ENCODE results near the gene SEZ6L.

SEZ6L gene

DNA sequence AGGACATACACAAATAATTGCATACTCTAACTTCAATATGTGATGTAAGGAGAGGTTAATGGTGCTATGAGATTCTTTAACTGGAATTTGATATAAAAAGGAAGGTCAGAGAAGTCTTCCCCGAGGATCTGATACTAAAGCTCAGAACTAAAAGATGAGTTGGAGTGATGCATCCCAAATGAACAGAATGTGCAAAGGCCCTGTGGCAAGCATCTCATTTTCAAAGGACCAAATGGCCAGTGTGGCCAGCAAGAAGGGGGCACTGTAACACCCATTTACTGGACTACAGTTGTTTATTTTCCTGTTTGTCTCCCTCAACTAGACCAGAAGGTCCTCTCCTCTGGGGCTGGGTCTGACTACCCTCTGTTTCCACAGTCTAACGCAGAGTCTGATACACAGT, 144.9 kb downstream of the SEZ6L start:
- TF ChIP-seq, protein P1, sequence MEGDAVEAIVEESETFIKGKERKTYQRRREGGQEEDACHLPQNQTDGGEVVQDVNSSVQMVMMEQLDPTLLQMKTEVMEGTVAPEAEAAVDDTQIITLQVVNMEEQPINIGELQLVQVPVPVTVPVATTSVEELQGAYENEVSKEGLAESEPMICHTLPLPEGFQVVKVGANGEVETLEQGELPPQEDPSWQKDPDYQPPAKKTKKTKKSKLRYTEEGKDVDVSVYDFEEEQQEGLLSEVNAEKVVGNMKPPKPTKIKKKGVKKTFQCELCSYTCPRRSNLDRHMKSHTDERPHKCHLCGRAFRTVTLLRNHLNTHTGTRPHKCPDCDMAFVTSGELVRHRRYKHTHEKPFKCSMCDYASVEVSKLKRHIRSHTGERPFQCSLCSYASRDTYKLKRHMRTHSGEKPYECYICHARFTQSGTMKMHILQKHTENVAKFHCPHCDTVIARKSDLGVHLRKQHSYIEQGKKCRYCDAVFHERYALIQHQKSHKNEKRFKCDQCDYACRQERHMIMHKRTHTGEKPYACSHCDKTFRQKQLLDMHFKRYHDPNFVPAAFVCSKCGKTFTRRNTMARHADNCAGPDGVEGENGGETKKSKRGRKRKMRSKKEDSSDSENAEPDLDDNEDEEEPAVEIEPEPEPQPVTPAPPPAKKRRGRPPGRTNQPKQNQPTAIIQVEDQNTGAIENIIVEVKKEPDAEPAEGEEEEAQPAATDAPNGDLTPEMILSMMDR (IDR thresholded peaks at IDR 0.05; ENCODE audit: extremely low read depth, insufficient read depth, missing control alignments) = no peak
- in situ Hi-C loops (cut with MboI; ENCODE audit: low pct_unique_long_range_greater_than_20kb, low sequenced_read_pairs, unreplicated experiment) = loop anchor here (25.0 kb wide), 1 partner anchor 202 kb away; no protein-coding TSS in a partner anchor

DNA sequence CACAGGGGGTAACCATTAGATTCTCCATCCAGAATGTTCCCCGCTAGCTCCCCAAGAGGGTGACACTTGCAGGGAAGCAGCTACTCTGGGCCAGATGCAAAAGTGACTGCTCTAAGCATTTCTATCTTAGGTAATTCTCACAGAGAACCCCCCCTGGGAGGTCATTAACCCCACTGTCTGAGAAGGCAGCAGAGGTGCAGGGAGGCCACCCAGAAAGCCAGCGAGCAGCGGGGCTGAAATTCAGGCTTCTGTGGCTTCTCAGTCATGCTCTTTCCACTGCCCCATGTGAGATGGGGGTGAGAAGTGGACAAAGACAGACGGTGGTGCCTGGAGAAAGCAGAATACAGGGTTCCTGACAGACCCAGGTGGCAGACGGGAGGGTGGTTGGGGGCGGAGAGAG, 145.4 kb downstream of the SEZ6L start:
- no peak for DNase-seq (ENCODE audit: low spot score)
- TF ChIP-seq, protein P1 (IDR thresholded peaks at IDR 0.05; ENCODE audit: extremely low read depth, insufficient read depth, missing control alignments) = no peak
- in situ Hi-C loops (cut with MboI; ENCODE audit: low pct_unique_long_range_greater_than_20kb, low sequenced_read_pairs, unreplicated experiment) = loop anchor here (25.0 kb wide), 1 partner anchor 202 kb away; no protein-coding TSS in a partner anchor

More for the DNA sequence above, 144.9 kb downstream of the SEZ6L start:
- DNase-seq (ENCODE audit: low spot score) = no peak

DNA sequence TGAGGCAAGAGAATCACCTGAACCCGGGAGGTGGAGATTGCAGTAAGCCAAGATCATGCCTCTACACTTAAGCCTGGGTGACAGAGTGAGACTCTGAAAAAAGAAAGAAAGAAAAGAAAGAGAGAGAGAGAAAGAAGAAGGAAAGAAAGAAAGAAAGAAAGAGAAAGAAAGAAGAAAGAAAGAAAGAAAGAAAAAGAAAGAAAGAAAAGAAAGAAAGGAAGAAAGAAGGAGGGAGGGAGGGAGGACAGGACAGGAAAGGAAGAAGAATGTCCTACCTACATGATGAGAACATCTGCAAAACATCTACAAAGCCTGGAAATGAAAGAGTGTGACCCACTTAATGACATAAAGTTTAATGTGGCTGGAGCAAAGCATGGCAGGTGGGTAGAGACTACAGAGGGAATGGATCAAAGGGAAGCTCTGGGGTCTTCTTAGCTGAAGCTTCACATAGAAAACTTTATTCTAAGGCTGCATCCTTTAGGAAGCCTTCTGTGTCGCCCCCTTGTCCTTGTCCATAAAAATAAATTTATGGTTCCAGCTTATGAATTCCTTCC, 147.5 kb downstream of the SEZ6L start:
- in situ Hi-C loops (cut with MboI; ENCODE audit: low pct_unique_long_range_greater_than_20kb, low sequenced_read_pairs, unreplicated experiment) = loop anchor here (25.0 kb wide), 1 partner anchor 205 kb away; no protein-coding TSS in a partner anchor
- TF ChIP-seq, protein P1 (IDR thresholded peaks at IDR 0.05; ENCODE audit: extremely low read depth, insufficient read depth, missing control alignments) = no peak
- DNase-seq (ENCODE audit: low spot score) = no peak

DNA sequence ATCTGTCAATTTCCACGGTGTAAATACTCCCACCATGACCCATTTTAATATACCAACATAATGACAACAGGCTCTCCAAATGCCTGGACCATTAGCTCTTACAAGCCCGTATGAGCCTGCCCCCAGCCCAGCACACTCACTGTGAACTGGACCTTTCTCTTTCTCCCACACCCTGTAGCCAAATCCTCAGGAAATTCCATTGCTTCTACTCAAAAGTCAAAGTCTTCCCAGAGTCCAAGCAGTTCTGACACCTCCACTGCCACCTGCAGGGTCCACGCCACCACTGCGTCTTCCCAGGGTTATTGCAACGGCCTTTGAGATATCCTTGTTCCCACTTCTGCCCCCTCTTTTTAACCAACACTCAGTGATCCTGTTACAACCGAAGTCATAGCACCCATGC, 149.7 kb downstream of the SEZ6L start:
- DNase-seq (ENCODE audit: low spot score) = no peak
- in situ Hi-C loops (cut with MboI; ENCODE audit: low pct_unique_long_range_greater_than_20kb, low sequenced_read_pairs, unreplicated experiment) = loop anchor here (25.0 kb wide), 1 partner anchor 207 kb away; no protein-coding TSS in a partner anchor
- TF ChIP-seq, protein P1 (IDR thresholded peaks at IDR 0.05; ENCODE audit: extremely low read depth, insufficient read depth, missing control alignments) = peak; percentile 37

DNA sequence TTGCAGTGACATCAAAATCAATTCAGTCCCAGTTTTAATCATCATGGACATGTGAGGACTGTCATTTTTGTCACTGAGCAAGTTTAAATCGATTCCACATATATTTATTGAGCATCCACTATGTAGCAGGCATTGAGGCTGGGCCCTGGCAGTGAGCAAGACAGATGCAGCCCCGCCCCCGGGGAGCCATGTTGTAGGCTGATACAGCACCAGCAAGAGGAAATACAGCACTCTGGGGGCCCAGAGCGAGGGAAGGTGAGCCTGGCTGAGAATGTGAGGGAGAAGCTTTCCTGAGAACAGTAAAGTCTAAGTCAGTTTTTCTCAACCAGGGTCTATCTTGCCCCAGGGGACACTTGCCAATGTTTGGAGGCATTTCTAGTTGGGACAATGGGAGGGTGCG, 151.2 kb downstream of the SEZ6L start:
- DNase-seq (ENCODE audit: low spot score) = no peak
- TF ChIP-seq, protein P1 (IDR thresholded peaks at IDR 0.05; ENCODE audit: extremely low read depth, insufficient read depth, missing control alignments) = no peak
- in situ Hi-C loops (cut with MboI; ENCODE audit: low pct_unique_long_range_greater_than_20kb, low sequenced_read_pairs, unreplicated experiment) = loop anchor here (25.0 kb wide), 1 partner anchor 208 kb away; no protein-coding TSS in a partner anchor

DNA sequence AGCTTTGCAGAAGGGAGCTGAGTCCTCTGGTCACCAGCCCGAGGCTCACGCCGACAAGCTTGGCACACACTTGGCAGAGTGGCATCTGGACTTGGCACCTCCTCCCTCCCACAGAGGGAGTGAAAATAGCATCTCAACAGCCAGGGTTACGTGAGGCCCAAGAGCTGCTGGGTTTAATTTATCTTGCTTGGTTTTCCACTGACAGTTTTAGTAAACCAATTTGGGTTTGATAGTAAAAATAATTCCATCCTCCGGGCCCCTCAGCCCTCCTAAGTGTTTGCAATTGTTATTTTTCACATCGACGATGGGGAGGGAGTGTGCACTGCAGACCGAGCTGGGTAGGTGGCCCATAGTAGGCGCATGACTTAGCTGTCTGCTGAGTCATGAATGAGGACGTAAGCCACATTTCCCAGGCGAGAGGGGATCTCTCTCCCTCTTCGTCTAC, 152.2 kb downstream of the SEZ6L start:
- DNase-seq (ENCODE audit: low spot score) = no peak
- TF ChIP-seq, protein P1 (IDR thresholded peaks at IDR 0.05; ENCODE audit: extremely low read depth, insufficient read depth, missing control alignments) = no peak
- in situ Hi-C loops (cut with MboI; ENCODE audit: low pct_unique_long_range_greater_than_20kb, low sequenced_read_pairs, unreplicated experiment) = loop anchor here (25.0 kb wide), 1 partner anchor 209 kb away; no protein-coding TSS in a partner anchor
